SJSA1 (cell line): ENCODE data around the gene FAM20C. TPM values are rescaled to one million over a fixed set of nuclear protein-coding genes. Genes with fewer than 3 reads are reported as not detected.

Source experiments
- DNase-seq, 2 experiments: peaks; one replicate each; pipeline ENCODE4 v3.0.0-alpha.2; 2015 to 2020; ENCODE audit warnings: low spot score in 2 of 2, low read depth in 1 of 2
- H3K27ac ChIP-seq: fragments of 250-450 bp; sonication (Bioruptor Pico); 2 replicates; pipeline ENCODE4 v1.5.1; 2020; ENCODE audit warnings: mild to moderate bottlenecking, moderate library complexity
- H3K27me3 ChIP-seq: fragments of 250-450 bp; sonication (Bioruptor Pico); replicated peaks from 2 replicates; pipeline ENCODE4 v1.5.1; 2020; ENCODE audit warnings: mild to moderate bottlenecking, moderate library complexity
- H3K36me3 ChIP-seq: fragments of 250-450 bp; sonication (Bioruptor Pico); 2 replicates; pipeline ENCODE4 v1.5.1; 2020; ENCODE audit warnings: mild to moderate bottlenecking
- H3K4me1 ChIP-seq: fragments of 250-450 bp; sonication (Bioruptor Pico); replicated peaks from 2 replicates; pipeline ENCODE4 v1.6.1; 2021; ENCODE audit warnings: mild to moderate bottlenecking
- H3K4me3 ChIP-seq: fragments of 250-450 bp; sonication (Bioruptor Pico); 2 replicates; pipeline ENCODE4 v1.5.1; 2020; ENCODE audit warnings: mild to moderate bottlenecking
- H3K9me3 ChIP-seq: fragments of 250-450 bp; sonication (Bioruptor Pico); replicated peaks from 2 replicates; pipeline ENCODE4 v1.5.1; 2020; ENCODE audit warnings: mild to moderate bottlenecking
- total RNA-seq: library from RNA; depleted of rRNA; stranded (reverse); fragments of >200 nt; shearing (Covaris generic); gene quantifications from 2 replicates; pipeline ENCODE4 v1.2.3, GENCODE V29; 2014

Gene FAM20C
- total RNA-seq, 1 experiment from 2014 or later: 0.18 TPM

- H3K4me1 ChIP-seq: no peaks in the 10 kb centered on the region
- H3K27ac ChIP-seq: no peak overlapping the region
Measured at GRCh38 chr7:164882-165660, 27.3 kb upstream of the FAM20C start.

GRCh38 chr7:165661-166337 lies 26.6 kb upstream of the FAM20C start:
- H3K36me3 ChIP-seq: no peaks in the 10 kb centered on the region
- no peak overlapping the region for H3K4me3 ChIP-seq
- no peak for DNase-seq
- no peak overlapping the region for H3K27ac ChIP-seq
- H3K27me3 ChIP-seq: no peaks in the 10 kb centered on the region; the same call in 1 of the 2 replicates
- no peaks in the 10 kb centered on the region for H3K4me1 ChIP-seq
- no peaks in the 10 kb centered on the region for H3K9me3 ChIP-seq

More at GRCh38 chr7:164882-165660, 27.3 kb upstream of the FAM20C start:
- H3K4me3 ChIP-seq: no peak overlapping the region
- no peaks in the 10 kb centered on the region for H3K36me3 ChIP-seq
- no peak for DNase-seq
- no peaks in the 10 kb centered on the region for H3K9me3 ChIP-seq
- no peaks in the 10 kb centered on the region; the same call in 1 of the 2 replicates for H3K27me3 ChIP-seq

- no peaks in the 10 kb centered on the region; the same call in 1 of the 2 replicates for H3K27me3 ChIP-seq
- no peaks in the 10 kb centered on the region for H3K9me3 ChIP-seq
- no peaks in the 10 kb centered on the region for H3K36me3 ChIP-seq
- H3K4me1 ChIP-seq: no peaks in the 10 kb centered on the region
- H3K27ac ChIP-seq: no peak overlapping the region
- DNase-seq: no peak
- no peak overlapping the region for H3K4me3 ChIP-seq
Measured at GRCh38 chr7:166338-167060, 25.9 kb upstream of the FAM20C start.

DNA sequence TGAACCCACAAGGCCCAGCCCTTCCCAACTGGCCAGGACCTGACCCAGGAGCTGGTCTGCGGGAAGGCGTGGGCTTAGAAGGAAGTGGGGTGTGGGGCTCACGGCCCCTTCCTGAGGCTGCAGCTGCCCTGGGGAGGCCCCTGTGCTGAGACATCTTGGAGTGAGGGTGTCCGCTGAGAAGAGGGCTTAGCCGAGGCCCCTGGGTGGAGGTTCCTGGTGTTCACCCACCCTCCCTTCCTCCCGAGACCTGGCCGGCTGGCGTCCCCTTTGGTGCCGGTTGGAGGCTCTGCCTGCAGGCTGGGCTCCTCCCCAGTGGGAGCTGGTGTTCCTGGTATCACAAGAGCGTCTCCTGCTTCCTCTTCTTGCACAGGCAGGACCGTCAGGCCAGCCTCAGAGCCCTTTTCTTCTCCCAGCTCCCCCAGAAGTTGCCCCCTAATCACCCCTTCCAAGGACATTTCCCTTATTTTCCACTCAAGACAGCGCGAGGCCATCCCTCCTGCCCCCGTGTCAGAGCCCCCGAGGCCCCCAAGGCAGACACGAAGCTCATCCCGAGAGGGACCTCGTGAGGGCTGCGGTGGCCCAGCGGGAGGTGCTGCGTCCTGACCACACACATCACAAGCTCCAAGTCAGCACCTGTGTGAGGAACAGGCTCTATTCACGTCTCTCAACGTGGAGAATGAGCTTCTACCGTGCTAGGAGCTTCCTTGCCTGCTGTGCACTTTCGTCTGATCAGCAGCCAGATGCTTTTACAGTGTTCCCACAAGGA lies 25.1 kb upstream of the FAM20C start:
- no peak overlapping the region for H3K4me3 ChIP-seq
- no peaks in the 10 kb centered on the region for H3K36me3 ChIP-seq
- H3K9me3 ChIP-seq: no peaks in the 10 kb centered on the region
- no peak overlapping the region for H3K27ac ChIP-seq
- no peaks in the 10 kb centered on the region; the same call in 1 of the 2 replicates for H3K27me3 ChIP-seq
- DNase-seq: no peak
- no peaks in the 10 kb centered on the region for H3K4me1 ChIP-seq

DNA sequence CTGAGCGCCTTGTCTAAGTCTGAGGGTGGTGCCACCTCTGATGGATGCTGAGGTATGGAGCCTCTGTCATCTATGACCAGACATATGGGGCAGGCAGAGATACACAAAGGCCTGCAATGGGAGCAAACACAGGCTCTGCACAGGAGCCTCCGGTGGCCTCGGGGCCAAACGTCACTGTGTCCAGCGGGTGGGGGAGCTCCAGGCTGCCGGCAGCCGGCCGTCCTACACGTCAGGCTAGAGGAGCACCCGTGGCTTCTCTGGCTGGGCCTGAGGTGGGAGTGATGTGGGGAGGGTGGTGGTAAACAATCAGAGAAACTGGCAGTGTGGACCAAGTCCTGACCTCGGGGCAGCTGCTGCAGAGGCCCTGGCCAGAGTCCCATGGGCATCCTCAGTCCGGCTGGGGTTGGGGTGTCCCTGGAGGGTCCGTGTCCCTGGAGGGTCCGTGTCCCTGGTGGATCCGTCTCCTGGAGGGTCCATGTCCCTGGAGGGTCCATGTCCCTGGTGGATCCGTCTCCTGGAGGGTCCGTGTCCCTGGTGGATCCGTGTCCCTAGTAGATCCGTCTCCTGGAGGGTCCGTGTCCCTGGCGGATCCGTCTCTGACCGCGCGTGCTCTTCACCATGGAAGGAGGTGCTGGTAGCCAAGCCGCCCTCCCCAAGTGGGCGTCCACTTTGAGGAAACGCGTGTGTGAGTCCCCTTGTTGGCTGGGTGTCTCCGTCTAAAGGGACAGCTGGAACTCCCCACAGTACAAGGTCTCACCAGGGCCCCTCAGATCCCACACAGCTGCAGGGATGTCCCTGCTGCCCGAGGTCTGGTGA lies 24.2 kb upstream of the FAM20C start:
- Histone ChIP-seq H3K27ac (no peak overlapping the region), H3K4me1 (no peaks in the 10 kb centered on the region), H3K27me3 (no peaks in the 10 kb centered on the region; the same call in 1 of the 2 replicates), H3K36me3 (no peaks in the 10 kb centered on the region), H3K4me3 (no peak overlapping the region), H3K9me3 (no peaks in the 10 kb centered on the region)
- no peak for DNase-seq

DNA sequence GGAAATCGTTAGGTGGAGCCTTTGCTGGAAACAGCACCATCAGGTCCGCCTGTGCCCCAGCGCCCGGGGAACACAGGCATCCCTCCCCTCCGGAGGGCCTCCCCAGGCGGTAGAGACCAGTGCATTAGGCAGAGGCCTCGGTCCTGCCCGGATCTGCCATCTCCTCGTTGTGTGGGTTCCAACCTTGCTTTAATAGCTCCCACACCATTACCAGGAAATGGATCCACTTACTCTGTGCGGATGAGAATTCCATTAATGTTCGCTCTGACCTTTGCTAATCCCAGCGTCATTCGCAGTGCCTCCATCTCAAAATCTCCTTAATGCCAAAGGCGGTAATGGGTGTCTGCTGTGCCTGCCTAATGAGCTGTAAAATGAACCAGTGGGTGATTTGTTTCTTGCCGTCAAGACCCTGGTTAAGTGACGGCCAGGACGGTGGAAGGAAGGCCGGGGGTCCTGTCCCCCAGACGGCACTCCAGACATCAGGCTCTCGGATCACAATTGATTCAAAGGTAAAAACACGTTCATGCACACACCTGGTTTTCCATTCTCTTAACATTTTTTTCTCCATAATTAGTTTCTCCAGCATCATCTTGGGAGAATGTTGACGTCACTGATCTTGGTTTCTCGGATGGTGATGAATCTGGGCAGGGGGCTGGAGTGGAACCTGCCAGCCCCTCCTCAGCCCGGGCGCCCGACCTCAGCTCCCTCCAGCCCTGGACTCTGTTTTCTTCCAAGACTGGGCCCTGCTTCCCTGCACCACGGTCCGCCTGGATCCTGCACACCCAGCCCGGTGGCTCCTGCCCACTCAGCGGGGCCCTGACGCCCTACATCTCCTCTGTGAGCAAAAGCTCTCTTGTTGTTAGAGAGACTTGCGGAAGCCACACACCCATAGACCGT lies 22.8 kb upstream of the FAM20C start:
- H3K27ac ChIP-seq: no peak overlapping the region

GRCh38 chr7:170551-171363 lies 21.6 kb upstream of the FAM20C start:
- Histone ChIP-seq H3K27ac (no peak overlapping the region), H3K9me3 (no peaks in the 10 kb centered on the region), H3K36me3 (no peaks in the 10 kb centered on the region), H3K4me1 (no peaks in the 10 kb centered on the region), H3K4me3 (no peak overlapping the region), H3K27me3 (no peaks in the 10 kb centered on the region; the same call in 1 of the 2 replicates)
- no peak for DNase-seq

More for the DNA sequence above, 22.8 kb upstream of the FAM20C start:
- Histone ChIP-seq H3K27me3 (no peaks in the 10 kb centered on the region; the same call in 1 of the 2 replicates), H3K36me3 (no peaks in the 10 kb centered on the region), H3K9me3 (no peaks in the 10 kb centered on the region), H3K4me3 (no peak overlapping the region), H3K4me1 (no peaks in the 10 kb centered on the region)
- DNase-seq: no peak

DNA sequence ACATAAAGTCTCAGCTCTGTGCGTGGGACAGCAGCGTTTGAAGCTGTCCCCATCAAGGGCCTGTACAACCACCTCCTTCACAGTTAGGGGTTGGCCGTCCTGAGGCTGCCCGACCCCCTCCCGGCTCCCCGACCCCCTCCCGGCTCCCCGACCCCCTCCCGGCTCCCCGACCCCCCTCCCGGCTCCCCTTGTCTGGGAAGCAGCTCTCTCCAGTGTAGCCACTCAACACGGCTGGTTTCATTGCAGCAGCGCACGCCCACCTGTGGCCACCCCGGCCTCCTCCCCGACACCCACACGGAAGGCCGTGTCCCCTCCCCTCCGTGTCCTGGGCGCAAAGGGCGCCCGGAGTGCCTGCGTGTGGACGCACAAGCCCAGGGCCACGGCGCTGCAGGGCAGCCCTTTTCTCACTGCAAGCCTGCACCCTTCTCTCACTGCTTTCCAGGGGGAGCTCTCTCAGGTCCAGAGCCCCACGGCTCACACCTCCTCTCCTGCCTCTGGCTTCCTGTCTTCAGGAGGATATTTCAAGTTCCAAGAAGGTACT lies 20.9 kb upstream of the FAM20C start:
- DNase-seq: no peak
- Histone ChIP-seq H3K9me3 (no peaks in the 10 kb centered on the region), H3K27ac (no peak overlapping the region), H3K4me3 (no peak overlapping the region), H3K27me3 (no peaks in the 10 kb centered on the region; the same call in 1 of the 2 replicates), H3K4me1 (no peaks in the 10 kb centered on the region), H3K36me3 (no peaks in the 10 kb centered on the region)

- Histone ChIP-seq H3K9me3 (no peaks in the 10 kb centered on the region), H3K27me3 (no peaks in the 10 kb centered on the region; the same call in 1 of the 2 replicates), H3K27ac (no peak overlapping the region), H3K36me3 (no peaks in the 10 kb centered on the region), H3K4me1 (no peaks in the 10 kb centered on the region), H3K4me3 (no peak overlapping the region)
- no peak for DNase-seq
Measured at GRCh38 chr7:171912-172515, 20.4 kb upstream of the FAM20C start.

GRCh38 chr7:173209-173918 lies 19.0 kb upstream of the FAM20C start:
- H3K36me3 ChIP-seq: no peaks in the 10 kb centered on the region

More at GRCh38 chr7:173209-173918, 19.0 kb upstream of the FAM20C start:
- Histone ChIP-seq H3K27me3 (peaks cover under 1% of the 10 kb centered on the region), H3K4me3 (no peak overlapping the region), H3K27ac (no peak overlapping the region), H3K4me1 (no peaks in the 10 kb centered on the region), H3K9me3 (no peaks in the 10 kb centered on the region)
- no peak for DNase-seq
